RWPE2 (cell line): ENCODE results near the gene EHBP1.

Source experiments
- ATAC-seq: fragments of 200-7000 bp; cut with Tn5 transposase; 3 replicates; pipeline ENCODE4 v1.9.1; 2021; ENCODE audit warnings: low read depth
- DNase-seq: peaks from one replicate; pipeline ENCODE4 v3.0.0-alpha.2; 2020; ENCODE audit warnings: low spot score
- H3K27ac ChIP-seq: fragments of 450-650 bp; 2 replicates; pipeline ENCODE4 v1.5.1; 2017; ENCODE audit warnings: mild to moderate bottlenecking; ENCODE audit not compliant: poor library complexity, severe bottlenecking
- H3K27me3 ChIP-seq: fragments of 250-450 bp; sonication (Bioruptor Pico); 2 replicates; pipeline ENCODE4 v1.5.1; 2021; ENCODE audit warnings: mild to moderate bottlenecking, moderate library complexity; ENCODE audit not compliant: insufficient read depth, poor library complexity, severe bottlenecking
- H3K36me3 ChIP-seq: fragments of 250-450 bp; sonication (Bioruptor Pico); 2 replicates; pipeline ENCODE4 v1.5.1; 2020; ENCODE audit warnings: low read depth, mild to moderate bottlenecking, moderate library complexity
- H3K4me1 ChIP-seq: fragments of 250-450 bp; sonication (Bioruptor Pico); 2 replicates; pipeline ENCODE4 v1.5.1; 2021; ENCODE audit warnings: mild to moderate bottlenecking, moderate library complexity; ENCODE audit not compliant: insufficient read depth, poor library complexity, severe bottlenecking
- H3K4me3 ChIP-seq: fragments of 250-450 bp; sonication (Bioruptor Pico); 2 replicates; pipeline ENCODE4 v1.5.1; 2021; ENCODE audit warnings: mild to moderate bottlenecking, moderate library complexity; ENCODE audit not compliant: severe bottlenecking
- H3K9me3 ChIP-seq: fragments of 250-450 bp; sonication (Bioruptor Pico); 2 replicates; pipeline ENCODE4 v1.5.1; 2021; ENCODE audit warnings: mild to moderate bottlenecking, moderate library complexity; ENCODE audit not compliant: severe bottlenecking
- TF ChIP-seq, protein P1 (sequence below): fragments of 450-650 bp; IDR thresholded peaks from one replicate; pipeline ENCODE4 v1.5.1; 2017; ENCODE audit warnings: mild to moderate bottlenecking, moderate library complexity; ENCODE audit not compliant: poor library complexity, severe bottlenecking

EHBP1 gene

DNA sequence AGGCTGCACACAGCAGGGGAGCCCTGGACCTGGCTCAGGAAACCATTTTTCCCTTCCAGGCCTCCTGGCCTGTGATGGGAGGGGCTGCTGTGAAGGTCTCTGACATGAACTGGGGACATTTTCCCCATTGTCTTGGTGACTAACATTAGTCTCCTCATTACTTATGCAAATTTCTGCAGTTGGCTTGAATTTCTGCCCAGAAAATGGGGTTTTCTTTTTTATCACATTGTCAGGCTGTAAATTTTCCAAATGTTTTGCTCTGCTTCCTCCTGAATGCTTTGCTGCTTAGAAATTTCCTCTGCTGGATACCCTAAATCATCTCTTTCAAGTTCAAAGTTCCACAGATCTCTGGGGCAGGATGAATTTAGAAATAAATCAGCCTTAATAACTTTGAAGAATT, 78.2 kb downstream of the EHBP1 start:
- Histone ChIP-seq H3K27me3 (no peaks in the 10 kb centered on the region), H3K36me3 (peaks cover 32% of the 10 kb centered on the region), H3K9me3 (peaks cover 4% of the 10 kb centered on the region), H3K4me1 (peaks cover 20% of the 10 kb centered on the region), H3K4me3 (no peak overlapping the region), H3K27ac (no peak overlapping the region)
- DNase-seq (no peak), ATAC-seq (no peak)
- TF ChIP-seq, protein P1, sequence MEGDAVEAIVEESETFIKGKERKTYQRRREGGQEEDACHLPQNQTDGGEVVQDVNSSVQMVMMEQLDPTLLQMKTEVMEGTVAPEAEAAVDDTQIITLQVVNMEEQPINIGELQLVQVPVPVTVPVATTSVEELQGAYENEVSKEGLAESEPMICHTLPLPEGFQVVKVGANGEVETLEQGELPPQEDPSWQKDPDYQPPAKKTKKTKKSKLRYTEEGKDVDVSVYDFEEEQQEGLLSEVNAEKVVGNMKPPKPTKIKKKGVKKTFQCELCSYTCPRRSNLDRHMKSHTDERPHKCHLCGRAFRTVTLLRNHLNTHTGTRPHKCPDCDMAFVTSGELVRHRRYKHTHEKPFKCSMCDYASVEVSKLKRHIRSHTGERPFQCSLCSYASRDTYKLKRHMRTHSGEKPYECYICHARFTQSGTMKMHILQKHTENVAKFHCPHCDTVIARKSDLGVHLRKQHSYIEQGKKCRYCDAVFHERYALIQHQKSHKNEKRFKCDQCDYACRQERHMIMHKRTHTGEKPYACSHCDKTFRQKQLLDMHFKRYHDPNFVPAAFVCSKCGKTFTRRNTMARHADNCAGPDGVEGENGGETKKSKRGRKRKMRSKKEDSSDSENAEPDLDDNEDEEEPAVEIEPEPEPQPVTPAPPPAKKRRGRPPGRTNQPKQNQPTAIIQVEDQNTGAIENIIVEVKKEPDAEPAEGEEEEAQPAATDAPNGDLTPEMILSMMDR: no peak

DNA sequence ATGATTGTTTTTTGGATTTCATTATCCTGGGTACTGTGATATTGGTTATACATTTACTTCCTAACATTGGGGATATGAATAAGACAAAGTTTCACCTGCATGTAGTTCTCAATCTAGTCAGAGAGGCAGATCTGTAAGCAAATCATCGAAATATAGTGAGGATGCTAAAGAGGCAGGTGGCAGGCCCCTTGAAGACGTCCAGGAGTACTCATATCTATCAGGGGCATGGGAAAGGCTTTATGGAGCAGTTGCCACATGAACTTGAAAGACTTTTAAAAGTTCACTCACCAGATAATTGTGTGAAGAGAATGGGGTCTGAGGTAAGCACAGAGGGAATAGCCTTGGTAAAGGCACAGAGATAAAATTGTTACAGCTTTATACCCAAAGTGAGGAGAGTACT, 78.8 kb downstream of the EHBP1 start:
- no peak overlapping the region for H3K4me3 ChIP-seq
- peaks cover 4% of the 10 kb centered on the region for H3K9me3 ChIP-seq
- TF ChIP-seq, protein P1: no peak
- H3K36me3 ChIP-seq: peaks cover 25% of the 10 kb centered on the region
- ATAC-seq: no peak
- no peak for DNase-seq
- H3K27me3 ChIP-seq: no peaks in the 10 kb centered on the region
- H3K27ac ChIP-seq: no peak overlapping the region
- peaks cover 20% of the 10 kb centered on the region for H3K4me1 ChIP-seq

DNA sequence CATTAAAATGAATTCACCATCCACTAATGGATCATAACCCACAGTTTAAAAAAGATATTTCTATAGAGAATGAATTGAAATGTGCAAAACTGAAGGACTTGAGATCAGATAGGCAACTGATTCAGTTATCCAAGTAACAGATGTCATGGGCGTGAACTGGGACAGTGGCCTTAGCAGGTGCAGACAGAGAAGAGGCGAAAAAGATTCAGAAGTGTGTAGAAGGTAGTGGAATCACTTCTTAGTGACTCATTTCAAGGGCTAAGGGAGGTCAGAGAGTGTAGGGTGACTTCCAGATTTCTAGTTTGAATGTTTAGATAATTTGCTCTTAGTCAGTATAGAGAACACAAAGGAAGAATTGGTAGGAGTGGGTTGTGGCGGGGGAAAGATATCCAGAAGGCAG, 79.7 kb downstream of the EHBP1 start:
- Histone ChIP-seq H3K36me3 (peaks cover 16% of the 10 kb centered on the region), H3K4me1 (peaks cover 24% of the 10 kb centered on the region), H3K4me3 (no peak overlapping the region), H3K9me3 (peaks cover 4% of the 10 kb centered on the region), H3K27ac (no peak overlapping the region), H3K27me3 (no peaks in the 10 kb centered on the region)
- ATAC-seq (peak; percentile 42), DNase-seq (no peak)
- TF ChIP-seq, protein P1: no peak

DNA sequence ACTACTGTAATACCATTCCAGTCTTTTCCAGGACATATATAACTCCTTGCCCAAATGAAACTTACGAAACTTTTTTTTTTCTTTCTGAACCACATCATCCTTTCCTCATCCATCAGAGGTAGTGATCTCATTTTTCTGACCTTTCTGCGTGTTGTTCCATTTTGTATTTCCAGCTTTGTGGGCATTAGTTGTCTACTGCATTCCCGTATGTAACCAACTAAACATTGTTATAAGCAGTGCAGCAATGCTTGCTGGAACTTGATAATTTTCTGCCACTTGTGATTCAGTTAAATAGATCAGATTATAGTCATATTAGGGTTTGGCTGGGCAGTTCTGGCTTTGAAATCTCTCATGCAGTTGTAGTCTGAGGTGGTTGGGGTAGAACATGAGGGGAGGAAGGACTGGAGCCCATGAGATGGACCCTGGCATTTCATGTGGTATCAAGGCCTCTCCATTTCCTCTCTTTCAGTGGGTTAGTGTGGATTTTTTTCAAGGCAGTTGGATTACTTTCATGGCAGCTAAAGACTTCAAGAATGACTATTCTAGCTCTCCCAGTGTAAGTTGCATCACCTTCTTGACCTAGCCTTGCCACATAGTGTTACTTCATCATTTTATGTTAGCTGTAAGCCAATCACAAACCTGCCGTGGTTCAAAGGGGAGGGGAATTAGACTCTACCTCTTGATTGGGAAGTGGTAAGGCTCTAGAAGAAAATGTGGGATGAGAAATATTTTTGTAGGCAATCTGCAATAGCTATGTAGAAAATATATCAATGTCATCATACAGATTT, 80.5 kb downstream of the EHBP1 start:
- H3K27ac ChIP-seq: no peak overlapping the region
- DNase-seq: no peak

DNA sequence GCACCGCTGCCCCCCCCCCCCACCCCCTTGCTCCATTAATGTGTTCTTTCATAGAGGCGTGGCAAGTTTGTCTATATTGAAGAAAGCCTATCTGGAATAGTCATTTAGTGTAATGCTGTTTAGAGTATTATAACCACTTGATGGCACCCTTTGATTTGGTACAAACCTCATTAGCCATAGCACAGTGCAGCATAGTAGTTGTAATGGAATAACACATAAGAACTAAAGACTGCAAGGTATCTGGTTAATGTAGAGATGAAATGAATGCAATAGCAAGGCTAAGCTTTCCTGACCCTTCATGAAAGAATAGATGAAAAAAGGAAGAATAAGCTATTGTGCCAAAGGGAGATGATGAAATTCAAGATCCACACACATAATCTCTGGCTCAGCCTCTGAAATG, 81.9 kb downstream of the EHBP1 start:
- no peak overlapping the region for H3K4me3 ChIP-seq
- ATAC-seq (peak; percentile 83), DNase-seq (no peak)
- H3K27me3 ChIP-seq: no peaks in the 10 kb centered on the region
- TF ChIP-seq, protein P1: peak; percentile 66
- H3K36me3 ChIP-seq: peaks cover 6% of the 10 kb centered on the region; the same call in 1 of the 2 replicates
- H3K4me1 ChIP-seq: peaks cover 30% of the 10 kb centered on the region
- peaks cover 4% of the 10 kb centered on the region for H3K9me3 ChIP-seq
- H3K27ac ChIP-seq: no peak overlapping the region

More for the DNA sequence above, 80.5 kb downstream of the EHBP1 start:
- peak; percentile 50 for ATAC-seq
- H3K4me1 ChIP-seq: peaks cover 30% of the 10 kb centered on the region
- TF ChIP-seq, protein P1: no peak
- peaks cover 4% of the 10 kb centered on the region for H3K9me3 ChIP-seq
- peaks cover 13% of the 10 kb centered on the region for H3K36me3 ChIP-seq
- H3K4me3 ChIP-seq: no peak overlapping the region
- H3K27me3 ChIP-seq: no peaks in the 10 kb centered on the region
